OCI-LY7 (cell line): Measurements from ENCODE around the gene SLC2A4RG.
"Not testable (repeated sequence)": the region's sequence is repeated elsewhere in the genome, so short reads cannot be mapped to it uniquely, and the experiment has no call there.

Experiments used
- EZH2phosphoT487 ChIP-seq: fragments of 200-600 bp; sonication (generic); IDR thresholded peaks from 2 replicates; pipeline ENCODE4 v1.6.1; 2018; ENCODE audit warnings: low read depth, borderline replicate concordance, mild to moderate bottlenecking, mixed run types, antibody characterized with exemption, low read length, moderate library complexity, mixed read lengths
- TF ChIP-seq, protein P1 (sequence below): fragments of 200-600 bp; sonication (generic); conservative IDR thresholded peaks from 2 replicates; pipeline ENCODE4 v1.5.1; 2014; ENCODE audit warnings: mild to moderate bottlenecking, antibody characterized with exemption, low read length, moderate library complexity, mixed read lengths

- TF ChIP-seq, protein P1, sequence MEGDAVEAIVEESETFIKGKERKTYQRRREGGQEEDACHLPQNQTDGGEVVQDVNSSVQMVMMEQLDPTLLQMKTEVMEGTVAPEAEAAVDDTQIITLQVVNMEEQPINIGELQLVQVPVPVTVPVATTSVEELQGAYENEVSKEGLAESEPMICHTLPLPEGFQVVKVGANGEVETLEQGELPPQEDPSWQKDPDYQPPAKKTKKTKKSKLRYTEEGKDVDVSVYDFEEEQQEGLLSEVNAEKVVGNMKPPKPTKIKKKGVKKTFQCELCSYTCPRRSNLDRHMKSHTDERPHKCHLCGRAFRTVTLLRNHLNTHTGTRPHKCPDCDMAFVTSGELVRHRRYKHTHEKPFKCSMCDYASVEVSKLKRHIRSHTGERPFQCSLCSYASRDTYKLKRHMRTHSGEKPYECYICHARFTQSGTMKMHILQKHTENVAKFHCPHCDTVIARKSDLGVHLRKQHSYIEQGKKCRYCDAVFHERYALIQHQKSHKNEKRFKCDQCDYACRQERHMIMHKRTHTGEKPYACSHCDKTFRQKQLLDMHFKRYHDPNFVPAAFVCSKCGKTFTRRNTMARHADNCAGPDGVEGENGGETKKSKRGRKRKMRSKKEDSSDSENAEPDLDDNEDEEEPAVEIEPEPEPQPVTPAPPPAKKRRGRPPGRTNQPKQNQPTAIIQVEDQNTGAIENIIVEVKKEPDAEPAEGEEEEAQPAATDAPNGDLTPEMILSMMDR, result not testable (repeated sequence)
- not testable (repeated sequence) for TF ChIP-seq EZH2phosphoT487
Measured at GRCh38 chr20:63722967-63723622, 16.5 kb upstream of the SLC2A4RG start.
